GM21360 (cell line): Measurements from ENCODE around the gene MICAL3.
A peak's percentile ranks its signal among the peaks of the same experiment; 100 is the strongest.
"Not testable (repeated sequence)": the region's sequence is repeated elsewhere in the genome, so short reads cannot be mapped to it uniquely, and the experiment has no call there.

ENCODE experiments used
- ATAC-seq: cut with Tn5 transposase; IDR thresholded peaks from one replicate; pipeline ENCODE4 v1.9.1; 2021; ENCODE audit warnings: mild to moderate bottlenecking, moderate library complexity; ENCODE audit not compliant: unreplicated experiment

The MICAL3 gene

DNA sequence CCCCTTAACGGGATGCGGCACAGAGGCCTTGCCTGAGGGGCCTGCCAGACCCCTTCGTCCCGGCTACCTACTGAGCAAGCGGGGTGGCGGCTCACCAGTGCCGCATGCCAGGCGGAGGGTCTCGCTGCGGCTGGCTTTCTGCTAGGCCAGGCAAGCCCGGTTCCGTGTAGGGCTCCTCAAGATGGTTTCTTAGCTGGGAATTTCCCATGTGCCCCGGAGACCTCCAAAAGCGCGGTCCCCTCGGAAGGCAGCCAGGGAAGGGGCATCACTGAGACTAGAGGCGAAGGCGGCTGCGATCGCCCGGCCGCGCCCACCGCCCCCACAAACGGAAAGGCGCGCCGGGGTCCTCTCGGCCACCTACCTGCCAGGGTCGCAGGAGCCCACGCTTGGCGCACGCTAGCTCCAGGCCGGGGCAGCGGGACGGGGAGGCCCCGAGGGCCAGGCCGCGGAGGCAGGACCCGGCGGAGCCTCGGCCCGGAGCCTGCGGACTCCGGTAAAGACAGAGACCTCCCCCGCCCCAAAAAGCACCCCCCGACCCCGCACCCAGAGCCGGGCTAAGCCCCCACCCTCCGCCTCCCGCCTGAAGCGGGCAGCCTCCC is 23.8 kb downstream of the MICAL3 start:
- ATAC-seq, result peak; percentile 6

DNA sequence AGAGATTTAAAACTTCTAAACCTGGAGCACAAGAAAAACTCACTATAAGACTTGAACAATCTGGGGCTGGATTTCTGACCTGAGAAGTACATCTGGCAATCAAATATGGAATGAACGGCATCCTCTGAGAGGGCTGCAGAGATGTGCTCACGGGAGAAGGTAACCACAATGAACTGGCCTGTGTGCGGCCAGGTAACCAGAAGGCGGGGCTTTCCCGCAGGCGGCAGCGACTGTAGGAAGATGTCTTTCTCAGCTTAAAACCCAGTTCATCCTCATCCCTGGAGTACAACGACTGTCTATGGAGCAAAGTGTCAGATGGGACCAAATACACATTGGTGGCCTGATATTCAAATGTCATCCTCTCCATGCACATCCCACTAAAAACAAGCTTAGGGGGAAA is 24.5 kb downstream of the MICAL3 start:
- no peak for ATAC-seq

GRCh38 chr22:17998913-17999312 is 25.4 kb downstream of the MICAL3 start:
- no peak for ATAC-seq

GRCh38 chr22:17997456-17997855 is 26.9 kb downstream of the MICAL3 start:
- ATAC-seq, result no peak

DNA sequence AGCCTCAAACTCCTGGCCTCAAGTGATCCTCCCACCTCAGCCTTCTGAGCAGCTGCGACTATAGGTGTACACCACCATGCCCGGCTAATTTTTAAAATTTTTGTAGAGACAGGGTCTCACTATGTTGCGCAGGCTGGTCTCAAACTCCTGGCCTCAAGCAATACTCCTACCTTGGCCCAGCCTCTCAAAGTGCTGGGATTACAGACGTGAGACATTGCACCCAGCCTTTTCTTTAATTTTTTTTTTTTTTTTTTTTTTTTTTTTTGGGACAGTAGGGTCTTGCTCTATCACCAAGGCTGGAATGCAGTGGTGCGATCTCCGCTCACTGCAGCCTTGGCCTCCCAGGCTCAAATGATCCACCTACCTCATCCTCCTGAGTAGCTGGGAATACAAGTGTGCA is 29.1 kb downstream of the MICAL3 start:
- not testable (repeated sequence) for ATAC-seq

GRCh38 chr22:17994424-17995108 is 29.8 kb downstream of the MICAL3 start:
- ATAC-seq, result no peak

DNA sequence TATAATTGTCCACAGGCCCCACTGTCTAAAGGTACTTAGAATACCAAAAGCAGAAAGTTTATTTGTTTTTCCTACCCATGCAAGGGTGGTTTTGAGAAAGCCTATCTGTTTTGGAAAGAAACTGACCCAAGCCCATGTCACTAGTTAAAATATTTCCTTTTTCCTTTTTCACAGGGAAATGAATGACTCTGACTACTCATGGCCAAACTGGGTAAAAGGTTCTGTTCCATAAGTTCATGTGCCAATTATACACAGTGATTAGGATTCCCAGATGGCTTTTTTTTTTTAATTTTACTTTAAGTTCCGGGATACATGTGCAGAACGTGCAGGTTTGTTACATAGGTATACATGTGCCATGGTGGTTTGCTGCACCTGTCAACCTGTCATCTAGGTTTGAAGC is 31.4 kb downstream of the MICAL3 start:
- not testable (repeated sequence) for ATAC-seq

DNA sequence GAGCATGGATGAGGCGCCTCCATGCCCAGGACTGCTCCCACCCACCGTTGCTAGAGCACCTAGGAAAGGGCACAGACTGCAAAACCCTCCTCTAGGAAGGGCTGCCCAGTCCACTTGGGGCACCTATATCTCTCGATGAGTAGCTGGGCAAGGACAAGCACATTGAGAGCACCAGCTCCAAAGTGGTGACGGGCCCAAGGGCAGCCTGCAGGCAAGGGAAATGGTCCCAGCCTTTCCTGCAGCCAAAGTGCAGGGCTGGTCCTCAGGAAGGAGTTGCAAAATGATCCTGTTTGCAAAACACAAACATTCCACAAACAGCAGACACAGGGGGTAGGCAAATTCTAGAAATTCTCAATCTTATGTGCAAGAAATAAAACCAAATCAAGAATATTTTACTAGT is 32.4 kb downstream of the MICAL3 start:
- ATAC-seq, result not testable (repeated sequence)

- ATAC-seq, result no peak
Measured at GRCh38 chr22:17990942-17991341, 33.4 kb downstream of the MICAL3 start.

DNA sequence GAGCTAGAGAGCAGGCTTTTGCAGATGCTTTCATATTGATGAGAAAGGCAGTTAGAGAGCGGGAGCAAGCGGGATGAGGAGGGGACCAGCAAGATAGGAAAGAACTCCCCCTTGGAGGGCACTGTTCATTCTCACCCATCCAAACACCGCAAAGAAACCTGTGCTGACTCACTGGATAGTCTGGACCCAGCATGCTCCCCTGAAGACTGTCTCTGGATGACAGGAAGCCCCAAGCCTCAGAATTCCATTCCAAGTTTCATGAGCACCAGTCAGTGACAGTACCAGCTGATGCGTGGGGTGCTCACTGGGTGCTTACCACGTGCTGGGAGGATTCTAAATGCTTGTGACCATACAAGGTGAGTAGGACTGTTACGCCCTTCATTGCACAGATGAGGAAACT is 34.2 kb downstream of the MICAL3 start:
- ATAC-seq, result no peak

DNA sequence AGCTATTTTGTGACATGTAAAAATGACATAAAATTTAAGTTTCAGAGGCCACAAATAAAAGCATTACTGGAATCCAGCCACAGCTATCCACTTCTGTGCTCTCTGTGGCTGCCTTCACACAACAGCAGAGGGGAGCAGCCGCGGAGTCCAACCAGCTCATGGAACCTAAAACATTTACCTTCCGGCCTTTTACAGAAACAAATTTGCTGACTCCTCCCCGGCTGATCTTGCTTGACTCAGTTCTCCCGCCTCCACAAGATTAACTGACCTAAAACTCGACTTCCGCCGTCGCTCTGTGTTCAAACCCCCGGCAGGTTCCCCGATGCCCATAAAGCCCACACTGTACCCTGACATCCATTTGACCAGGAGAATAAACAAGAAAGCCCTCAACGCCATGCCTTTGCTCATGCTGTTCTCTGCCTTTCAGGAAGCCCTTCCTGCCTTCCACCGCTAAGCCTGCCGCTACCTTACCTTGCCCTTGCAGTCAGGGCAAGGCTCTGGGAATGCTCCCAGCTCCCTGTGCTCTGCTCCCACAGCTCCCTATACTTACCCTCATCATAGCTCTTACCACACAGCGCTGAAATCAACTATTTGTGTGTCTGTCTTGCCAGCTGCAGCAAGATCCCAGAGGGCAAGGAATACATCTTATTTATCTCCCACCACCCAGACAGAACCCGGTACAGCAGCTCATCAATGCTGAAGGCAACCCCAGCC is 35.4 kb downstream of the MICAL3 start:
- ATAC-seq, result no peak

- ATAC-seq, result no peak
Measured at GRCh38 chr22:17985606-17986005, 38.8 kb downstream of the MICAL3 start.

DNA sequence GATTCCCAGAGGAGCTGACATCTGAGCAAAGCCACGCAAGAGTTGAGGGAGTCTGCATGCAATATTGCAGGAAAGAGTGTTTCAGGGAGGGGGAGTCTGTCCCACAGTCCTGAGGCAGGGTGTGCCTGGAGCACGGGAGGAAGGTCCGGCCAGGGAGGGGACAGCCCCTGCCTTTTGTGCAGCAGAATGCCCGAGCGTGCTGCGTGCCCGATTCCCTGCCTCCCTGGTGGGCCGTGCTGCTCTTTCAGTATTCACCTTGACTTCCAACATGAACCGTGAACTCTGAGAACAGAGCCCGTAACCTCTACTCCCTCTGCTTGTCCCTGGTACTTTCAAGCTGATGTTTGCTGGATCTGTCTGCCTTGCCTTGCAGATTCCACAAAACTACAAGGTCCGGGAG is 39.3 kb downstream of the MICAL3 start:
- ATAC-seq, result not testable (repeated sequence)

- ATAC-seq, result no peak
Measured at GRCh38 chr22:17984114-17984513, 40.2 kb downstream of the MICAL3 start.

DNA sequence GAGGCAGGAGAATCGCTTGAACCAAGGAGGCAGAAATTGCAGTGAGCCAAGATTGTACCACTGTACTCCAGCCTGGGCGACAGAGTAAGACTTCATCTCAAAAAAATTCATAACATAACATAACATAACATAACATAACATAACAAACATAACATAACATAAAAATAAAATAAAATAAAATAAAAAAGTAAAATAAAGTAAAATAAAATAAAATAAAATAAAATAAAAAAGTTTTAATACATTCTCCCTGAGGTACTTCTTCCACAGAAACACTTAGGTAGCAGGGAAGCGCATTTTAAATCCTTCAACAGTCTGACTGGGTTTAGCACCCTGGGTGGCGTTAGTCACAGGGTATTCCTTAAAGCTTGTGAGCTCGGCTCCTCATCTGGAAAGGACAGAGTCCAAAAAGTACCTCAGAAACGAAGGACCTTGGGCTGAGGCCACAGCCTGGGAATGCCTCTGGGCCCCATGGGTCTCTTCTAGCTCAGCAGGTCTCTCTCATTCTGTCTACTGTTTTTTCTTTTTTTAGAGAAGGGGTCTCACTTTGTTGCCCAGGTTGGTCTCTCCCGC is 41.7 kb downstream of the MICAL3 start:
- no peak for ATAC-seq

- ATAC-seq, result no peak
Measured at GRCh38 chr22:17981497-17981896, 42.9 kb downstream of the MICAL3 start.

DNA sequence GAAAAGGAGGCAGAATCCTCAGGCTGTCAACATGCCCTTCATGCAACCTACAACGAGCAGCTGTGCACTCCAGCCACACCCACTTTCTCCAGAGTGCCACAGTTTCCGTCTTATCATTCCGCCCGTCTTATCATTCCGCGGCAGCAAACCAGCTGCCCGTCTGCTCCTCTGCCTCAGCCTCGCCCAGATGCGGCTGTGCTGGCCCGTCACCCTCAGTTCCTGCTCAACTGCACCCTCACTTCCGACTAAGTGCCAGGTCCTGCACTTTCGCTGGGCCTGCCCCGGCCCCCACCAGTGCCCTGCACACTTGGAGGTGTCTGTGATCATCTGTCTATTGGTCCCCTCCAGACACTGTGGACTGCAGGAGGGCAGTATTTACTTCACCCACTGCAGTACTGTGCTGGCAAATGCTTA is 43.7 kb downstream of the MICAL3 start:
- ATAC-seq, result no peak

GRCh38 chr22:17980015-17980590 is 44.3 kb downstream of the MICAL3 start:
- no peak for ATAC-seq

DNA sequence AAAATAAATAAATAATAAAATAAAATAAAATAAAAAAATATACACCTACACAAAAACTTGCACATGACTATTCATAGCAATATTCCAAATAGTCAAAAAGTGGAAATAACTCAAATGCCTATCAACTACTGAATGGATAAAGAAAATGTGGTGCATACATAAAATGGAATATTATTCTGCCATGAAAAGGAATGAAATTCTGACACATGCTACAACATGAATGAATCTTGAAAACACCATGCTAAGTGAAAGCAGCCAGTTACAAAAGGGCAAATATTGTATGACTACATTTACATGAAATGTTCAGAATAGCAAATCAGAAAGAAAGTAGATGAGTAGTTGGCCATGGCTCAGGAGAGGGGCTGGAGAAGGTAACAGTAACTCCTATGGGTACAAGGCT is 46.3 kb downstream of the MICAL3 start:
- no peak for ATAC-seq

GRCh38 chr22:17977371-17977770 is 47.0 kb downstream of the MICAL3 start:
- no peak for ATAC-seq

GRCh38 chr22:17976121-17976520 is 48.2 kb downstream of the MICAL3 start:
- no peak for ATAC-seq
